ENCODE results near the gene VASP. TPM values are rescaled to one million over a fixed set of nuclear protein-coding genes. Genes with fewer than 3 reads are reported as not detected.

The VASP gene
- total and polyA plus RNA-seq, 2 of the 13 experiments (the other 11 are each of a cell fraction or from before 2014, with no cell fraction given), result 41.8 to 67.1 TPM

DNA sequence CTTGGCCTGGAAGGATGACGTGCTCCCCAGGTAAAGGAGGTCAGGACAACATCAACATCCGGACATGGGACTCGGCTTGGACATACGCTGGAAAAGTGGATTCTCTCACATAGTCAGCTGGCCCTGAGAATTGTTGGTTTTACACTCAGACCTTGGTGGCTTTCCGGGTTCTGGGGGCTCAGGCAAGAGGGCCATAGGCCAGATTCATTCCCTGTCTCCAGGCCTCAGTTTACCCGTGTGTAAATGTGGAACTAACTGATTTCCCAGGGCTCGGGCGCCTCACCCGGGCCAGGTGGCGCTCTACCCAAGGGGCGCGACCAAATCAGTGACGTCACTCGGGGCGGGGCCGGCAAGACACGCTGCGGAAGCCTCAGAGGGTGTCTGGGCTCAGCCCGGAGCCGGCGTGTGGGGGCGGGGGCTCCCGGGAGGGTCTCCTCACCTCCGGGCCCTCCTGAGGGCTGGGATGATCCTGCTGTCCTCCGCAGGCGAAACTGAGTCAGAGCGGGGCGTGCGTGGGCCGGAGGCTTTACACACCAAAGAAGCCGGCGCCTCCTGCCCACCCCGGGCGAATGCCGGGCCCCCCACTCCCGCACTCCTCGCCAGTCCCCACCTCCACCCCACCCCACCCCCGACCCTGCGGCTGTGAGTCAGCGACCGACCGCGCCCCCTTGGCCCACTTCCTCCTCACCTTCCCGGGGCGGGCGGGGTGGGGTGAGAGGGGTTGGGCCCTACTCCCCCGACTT lies 862 bp upstream of the VASP start (continued):
- TF ChIP-seq, protein P1, sequence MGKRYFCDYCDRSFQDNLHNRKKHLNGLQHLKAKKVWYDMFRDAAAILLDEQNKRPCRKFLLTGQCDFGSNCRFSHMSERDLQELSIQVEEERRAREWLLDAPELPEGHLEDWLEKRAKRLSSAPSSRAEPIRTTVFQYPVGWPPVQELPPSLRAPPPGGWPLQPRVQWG (CRISPR knock-in tag; IDR thresholded peaks at IDR 0.05; ENCODE audit: borderline replicate concordance, low read depth), result no peak
- TF ChIP-seq ZNF557 (CRISPR knock-in tag; IDR thresholded peaks at IDR 0.05) (no peak), ZNF746 (CRISPR knock-in tag; IDR thresholded peaks at IDR 0.05) (peak; percentile 9; the same call in 1 of the 2 replicates), HNRNPH1 (optimal IDR thresholded peaks at IDR 0.05; ENCODE audit: low read depth, low read length) (no peak), ZSCAN25 (CRISPR knock-in tag; IDR thresholded peaks at IDR 0.05) (0 out of 2 replicates have a peak, but pooled peaks have one; percentile 16), GZF1 (CRISPR knock-in tag; IDR thresholded peaks at IDR 0.05) (no peak), ZNF660 (CRISPR knock-in tag; IDR thresholded peaks at IDR 0.05; ENCODE audit: borderline replicate concordance, low read depth) (no peak), EEA1 (CRISPR knock-in tag; IDR thresholded peaks at IDR 0.05; ENCODE audit: borderline replicate concordance) (no peak), MYC (CRISPR knock-in tag; IDR thresholded peaks at IDR 0.05; ENCODE audit: borderline replicate concordance) (peak; percentile 68; the same call in 1 of the 2 replicates), ZFP36L2 (CRISPR knock-in tag; IDR thresholded peaks at IDR 0.05) (no peak), TFAP4 (IDR thresholded peaks at IDR 0.05; ENCODE audit: borderline replicate concordance, low read depth) (no peak; the same call in none of the 2 replicates), SIN3A (IDR thresholded peaks at IDR 0.05; ENCODE audit: borderline replicate concordance, low read depth, low read length) (peak; percentile 74; the same call in 1 of the 2 replicates), AGO2 (optimal IDR thresholded peaks at IDR 0.05; ENCODE audit: low read depth, low read length) (peak; percentile 47), ZBTB7A (CRISPR knock-in tag; IDR thresholded peaks at IDR 0.05) (peak; percentile 76), HMGXB4 (CRISPR knock-in tag; IDR thresholded peaks at IDR 0.05; ENCODE audit: borderline replicate concordance in 1 of 2, low read depth in 1 of 2) (peak; percentile 44 to 67; a peak in 2 of 4 replicates), TBX2 (CRISPR knock-in tag; IDR thresholded peaks at IDR 0.05; ENCODE audit: borderline replicate concordance) (peak; percentile 75; the same call in 1 of the 2 replicates), KDM3A (CRISPR knock-in tag; IDR thresholded peaks at IDR 0.05; ENCODE audit: low read depth) (no peak)
- TF ChIP-seq, protein P2, sequence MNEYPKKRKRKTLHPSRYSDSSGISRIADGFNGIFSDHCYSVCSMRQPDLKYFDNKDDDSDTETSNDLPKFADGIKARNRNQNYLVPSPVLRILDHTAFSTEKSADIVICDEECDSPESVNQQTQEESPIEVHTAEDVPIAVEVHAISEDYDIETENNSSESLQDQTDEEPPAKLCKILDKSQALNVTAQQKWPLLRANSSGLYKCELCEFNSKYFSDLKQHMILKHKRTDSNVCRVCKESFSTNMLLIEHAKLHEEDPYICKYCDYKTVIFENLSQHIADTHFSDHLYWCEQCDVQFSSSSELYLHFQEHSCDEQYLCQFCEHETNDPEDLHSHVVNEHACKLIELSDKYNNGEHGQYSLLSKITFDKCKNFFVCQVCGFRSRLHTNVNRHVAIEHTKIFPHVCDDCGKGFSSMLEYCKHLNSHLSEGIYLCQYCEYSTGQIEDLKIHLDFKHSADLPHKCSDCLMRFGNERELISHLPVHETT (CRISPR knock-in tag; conservative IDR thresholded peaks at IDR 0.05), result 0 out of 2 replicates have a peak, but pooled peaks have one; percentile 14
- TF ChIP-seq, protein P3, sequence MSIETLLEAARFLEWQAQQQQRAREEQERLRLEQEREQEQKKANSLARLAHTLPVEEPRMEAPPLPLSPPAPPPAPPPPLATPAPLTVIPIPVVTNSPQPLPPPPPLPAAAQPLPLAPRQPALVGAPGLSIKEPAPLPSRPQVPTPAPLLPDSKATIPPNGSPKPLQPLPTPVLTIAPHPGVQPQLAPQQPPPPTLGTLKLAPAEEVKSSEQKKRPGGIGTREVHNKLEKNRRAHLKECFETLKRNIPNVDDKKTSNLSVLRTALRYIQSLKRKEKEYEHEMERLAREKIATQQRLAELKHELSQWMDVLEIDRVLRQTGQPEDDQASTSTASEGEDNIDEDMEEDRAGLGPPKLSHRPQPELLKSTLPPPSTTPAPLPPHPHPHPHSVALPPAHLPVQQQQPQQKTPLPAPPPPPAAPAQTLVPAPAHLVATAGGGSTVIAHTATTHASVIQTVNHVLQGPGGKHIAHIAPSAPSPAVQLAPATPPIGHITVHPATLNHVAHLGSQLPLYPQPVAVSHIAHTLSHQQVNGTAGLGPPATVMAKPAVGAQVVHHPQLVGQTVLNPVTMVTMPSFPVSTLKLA (IDR thresholded peaks at IDR 0.05), result 0 out of 2 replicates have a peak, but pooled peaks have one; percentile 13
